ENCODE results near the gene GTF2F2. TPM values are rescaled to one million over a fixed set of nuclear protein-coding genes. Genes with fewer than 3 reads are reported as not detected.

GTF2F2 gene
- total and polyA plus RNA-seq, 2 donors (not counting 1 experiment from before 2014, with no cell fraction given): 5.9 to 19.6 TPM

- H3K27ac Mint-ChIP-seq: no peak overlapping the region
- Histone ChIP-seq H2AFZ (ENCODE audit: insufficient read depth, low read depth, low read length, poor library complexity, severe bottlenecking) (no peak overlapping the region), H3K4me2 (replicated peaks; ENCODE audit: low read depth, low read length, poor library complexity, severe bottlenecking) (no peak overlapping the region), H3K27me3 (replicated peaks in 1 of 4; ENCODE audit: control extremely low read depth in 1 of 4, control insufficient read depth in 3 of 4, insufficient read depth in 4 of 4, low read length in 3 of 4) (no peaks in the 10 kb centered on the region), H3K79me2 (ENCODE audit: control insufficient read depth, insufficient read depth, low read length) (no peaks in the 10 kb centered on the region), H3K9me3 (ENCODE audit: control extremely low read depth in 1 of 3, control insufficient read depth in 2 of 3, insufficient read depth in 1 of 3, low read length in 2 of 3) (no peaks in the 10 kb centered on the region), H4K20me1 (ENCODE audit: control insufficient read depth, insufficient read depth, low read length, poor library complexity, severe bottlenecking) (no peaks in the 10 kb centered on the region), H3K4me1 (ENCODE audit: control insufficient read depth in 2 of 2, insufficient read depth in 2 of 2, low read length in 2 of 2) (no peaks in the 10 kb centered on the region), H3K9ac (ENCODE audit: low read length) (no peak overlapping the region), H3K36me3 (replicated peaks in 1 of 2; ENCODE audit: control extremely low read depth in 1 of 2, control insufficient read depth in 1 of 2, extremely low read depth in 1 of 2, insufficient read depth in 2 of 2, low read length in 1 of 2) (peaks cover 0 to 18% of the 10 kb centered on the region in 2 experiments), H3K4me3 (ENCODE audit: control extremely low read depth in 1 of 5, extremely low read depth in 1 of 5, insufficient read depth in 1 of 5, low read depth in 2 of 5, low read length in 4 of 5) (no peak overlapping the region), H3K27ac (ENCODE audit: low read length in 2 of 2) (no peak overlapping the region)
- no peaks in the 10 kb centered on the region for H3K9me3 Mint-ChIP-seq (ENCODE audit: insufficient read depth)
- intact Hi-C loops (cut with micrococcal nuclease): no loop called here
- no peaks in the 10 kb centered on the region for H3K27me3 Mint-ChIP-seq
- WGBS (ENCODE audit: insufficient coverage): no CpG with 5 or more reads among the region's 5 CpGs
- DNase-seq (no peak), ATAC-seq (ENCODE audit: low read depth) (no peak)
- no peak overlapping the region for H3K4me3 Mint-ChIP-seq
- POLR2A ChIA-PET: no interaction called here
- TF ChIP-seq CTCF (IDR thresholded peaks at IDR 0.05) (no peak), EZH2 (IDR thresholded peaks at IDR 0.05; ENCODE audit: borderline replicate concordance, insufficient read depth, low read depth, low read length, poor library complexity, severe bottlenecking) (no peak)
- CTCF ChIA-PET: no interaction called here
- no peaks in the 10 kb centered on the region for H3K4me1 Mint-ChIP-seq
Measured at GRCh38 chr13:45267215-45267614, 146.9 kb downstream of the GTF2F2 start.

GRCh38 chr13:45269204-45269603 lies 148.9 kb downstream of the GTF2F2 start:
- ChIA-PET CTCF (interaction anchor here (0.6 to 1.2 kb wide), 2 partner anchors 12 to 766 kb away, joined by 3 read pairs; no protein-coding TSS in a partner anchor), POLR2A (no interaction called here)
- Mint-ChIP-seq H3K4me1 (no peaks in the 10 kb centered on the region), H3K4me3 (no peak overlapping the region), H3K27ac (no peak overlapping the region), H3K9me3 (ENCODE audit: insufficient read depth) (no peaks in the 10 kb centered on the region), H3K27me3 (no peaks in the 10 kb centered on the region)
- no peak overlapping the region for H3K4me3 ChIP-seq (ENCODE audit: control extremely low read depth in 1 of 5, extremely low read depth in 1 of 5, insufficient read depth in 1 of 5, low read depth in 2 of 5, low read length in 4 of 5)
- TF ChIP-seq CTCF (IDR thresholded peaks at IDR 0.05): no peak
- TF ChIP-seq EZH2 (IDR thresholded peaks at IDR 0.05; ENCODE audit: borderline replicate concordance, insufficient read depth, low read depth, low read length, poor library complexity, severe bottlenecking): no peak
- H4K20me1 ChIP-seq (ENCODE audit: control insufficient read depth, insufficient read depth, low read length, poor library complexity, severe bottlenecking): no peaks in the 10 kb centered on the region
- intact Hi-C loops (cut with micrococcal nuclease): no loop called here
- no peak overlapping the region for H3K4me2 ChIP-seq (replicated peaks; ENCODE audit: low read depth, low read length, poor library complexity, severe bottlenecking)
- no peak for ATAC-seq (ENCODE audit: low read depth)
- 100% methylated on average over 1 of the region's 2 CpGs for WGBS (ENCODE audit: insufficient coverage)
- H3K9me3 ChIP-seq (ENCODE audit: control extremely low read depth in 1 of 3, control insufficient read depth in 2 of 3, insufficient read depth in 1 of 3, low read length in 2 of 3): no peaks in the 10 kb centered on the region
- no peaks in the 10 kb centered on the region for H3K27me3 ChIP-seq (replicated peaks in 1 of 4; ENCODE audit: control extremely low read depth in 1 of 4, control insufficient read depth in 3 of 4, insufficient read depth in 4 of 4, low read length in 3 of 4)
- peaks cover 0 to 21% of the 10 kb centered on the region in 2 experiments for H3K36me3 ChIP-seq (replicated peaks in 1 of 2; ENCODE audit: control extremely low read depth in 1 of 2, control insufficient read depth in 1 of 2, extremely low read depth in 1 of 2, insufficient read depth in 2 of 2, low read length in 1 of 2)
- H3K4me1 ChIP-seq (ENCODE audit: control insufficient read depth in 2 of 2, insufficient read depth in 2 of 2, low read length in 2 of 2): no peaks in the 10 kb centered on the region
- no peaks in the 10 kb centered on the region for H3K79me2 ChIP-seq (ENCODE audit: control insufficient read depth, insufficient read depth, low read length)
- H2AFZ ChIP-seq (ENCODE audit: insufficient read depth, low read depth, low read length, poor library complexity, severe bottlenecking): no peak overlapping the region
- no peak for DNase-seq
- H3K27ac ChIP-seq (ENCODE audit: low read length in 2 of 2): no peak overlapping the region
- no peak overlapping the region for H3K9ac ChIP-seq (ENCODE audit: low read length)
